Activated naive CD8-positive, alpha-beta T cell treated with anti-CD3 and anti-CD28 coated beads, Interleukin-2, amount 50 U/mL, for 24 hours (primary cell): ENCODE results near the gene RSPH6A.

Experiments used
- ATAC-seq: fragments of 150-1000 bp; cut with Tn5 transposase; one replicate; pipeline ENCODE4 v1.10.0; 2021
- DNase-seq: peaks from one replicate; pipeline ENCODE4 v3.0.0; 2021
- H3K27ac Mint-ChIP-seq: one replicate; pipeline ENCODE4 v1.8.0; 2021; ENCODE audit warnings: mild to moderate bottlenecking, mixed read lengths
- H3K27me3 Mint-ChIP-seq: one replicate; pipeline ENCODE4 v1.8.0; 2021; ENCODE audit warnings: mixed read lengths
- H3K36me3 Mint-ChIP-seq: one replicate; pipeline ENCODE4 v1.8.0; 2021; ENCODE audit warnings: low read depth, mixed read lengths
- H3K4me1 Mint-ChIP-seq: one replicate; pipeline ENCODE4 v1.8.0; 2021; ENCODE audit warnings: mixed read lengths
- H3K4me3 Mint-ChIP-seq: one replicate; pipeline ENCODE4 v1.8.0; 2021; ENCODE audit warnings: mild to moderate bottlenecking, moderate library complexity, mixed read lengths
- H3K9me3 Mint-ChIP-seq: one replicate; pipeline ENCODE4 v1.8.0; 2021; ENCODE audit warnings: mixed read lengths

The RSPH6A gene

DNA sequence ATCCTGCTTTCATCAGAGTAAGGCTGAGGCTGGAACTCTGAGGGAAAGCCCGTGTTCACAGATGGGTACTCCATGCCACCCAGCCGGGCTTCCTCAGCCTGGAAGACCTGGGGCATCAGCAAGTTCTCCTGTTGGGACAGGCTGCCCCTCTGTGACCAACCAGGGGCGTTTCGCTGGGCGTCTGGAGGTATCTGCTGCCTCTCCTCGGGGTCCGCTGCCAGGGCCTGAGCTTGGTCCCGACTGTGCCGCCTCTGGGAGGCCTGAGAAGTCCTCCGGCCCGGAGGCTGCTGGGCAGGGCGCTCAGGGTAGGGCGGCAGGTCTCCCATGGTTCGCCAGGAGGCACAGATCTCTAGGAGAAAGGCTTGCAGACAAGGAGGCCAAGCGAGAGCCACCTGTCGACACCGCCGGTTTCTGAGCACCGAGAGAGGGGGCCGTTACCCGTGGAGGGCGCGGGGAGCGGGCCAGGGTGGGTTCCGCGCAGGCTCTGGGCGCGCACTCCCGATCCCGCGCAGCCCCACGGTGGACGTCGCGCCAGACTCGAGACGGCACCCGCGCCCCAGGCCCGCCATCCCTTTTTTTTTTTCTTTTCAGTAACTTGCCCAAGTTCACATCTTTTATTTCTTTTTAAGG, at the start of gene RSPH6A:
Gene RSPH6A, minus strand, starts transcription at position 458 of the 630 bp plus-strand sequence. Its CDS starts 132 bp downstream, at position 326.
- H3K36me3 Mint-ChIP-seq = peaks cover 5% of the 10 kb centered on the region
- H3K27me3 Mint-ChIP-seq = peaks cover 9% of the 10 kb centered on the region
- H3K27ac Mint-ChIP-seq = peak within 1 kb of the TSS; percentile 14
- H3K4me1 Mint-ChIP-seq = peaks cover 8% of the 10 kb centered on the region
- no peak within 1 kb of the TSS for H3K4me3 Mint-ChIP-seq
- no peaks in the 10 kb centered on the region for H3K9me3 Mint-ChIP-seq
- no peak for DNase-seq
- ATAC-seq = no peak

DNA sequence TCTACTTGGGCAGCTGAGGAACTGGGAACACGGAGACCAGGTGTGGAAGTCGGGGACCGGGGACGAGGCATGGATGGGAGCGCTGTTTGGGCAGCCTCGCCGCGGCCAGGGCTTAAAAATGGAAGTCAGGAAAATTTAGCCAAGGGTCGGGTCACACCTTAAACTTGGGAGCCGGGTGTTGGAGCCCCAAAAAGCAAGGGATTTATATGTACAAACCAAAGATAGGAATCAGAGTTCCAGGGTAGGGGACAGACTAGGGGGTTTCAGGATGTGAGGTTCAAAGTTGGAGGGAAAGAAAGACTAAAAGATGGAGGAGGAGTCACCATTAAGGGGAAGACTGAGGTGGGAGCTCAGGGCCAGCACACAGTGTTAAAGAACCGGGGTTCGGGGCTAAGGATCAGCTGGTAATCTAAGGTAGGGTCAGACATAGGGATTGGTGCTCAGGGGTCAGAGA, 49.5 kb upstream of the RSPH6A start:
- peaks cover 5% of the 10 kb centered on the region for H3K36me3 Mint-ChIP-seq

DNA sequence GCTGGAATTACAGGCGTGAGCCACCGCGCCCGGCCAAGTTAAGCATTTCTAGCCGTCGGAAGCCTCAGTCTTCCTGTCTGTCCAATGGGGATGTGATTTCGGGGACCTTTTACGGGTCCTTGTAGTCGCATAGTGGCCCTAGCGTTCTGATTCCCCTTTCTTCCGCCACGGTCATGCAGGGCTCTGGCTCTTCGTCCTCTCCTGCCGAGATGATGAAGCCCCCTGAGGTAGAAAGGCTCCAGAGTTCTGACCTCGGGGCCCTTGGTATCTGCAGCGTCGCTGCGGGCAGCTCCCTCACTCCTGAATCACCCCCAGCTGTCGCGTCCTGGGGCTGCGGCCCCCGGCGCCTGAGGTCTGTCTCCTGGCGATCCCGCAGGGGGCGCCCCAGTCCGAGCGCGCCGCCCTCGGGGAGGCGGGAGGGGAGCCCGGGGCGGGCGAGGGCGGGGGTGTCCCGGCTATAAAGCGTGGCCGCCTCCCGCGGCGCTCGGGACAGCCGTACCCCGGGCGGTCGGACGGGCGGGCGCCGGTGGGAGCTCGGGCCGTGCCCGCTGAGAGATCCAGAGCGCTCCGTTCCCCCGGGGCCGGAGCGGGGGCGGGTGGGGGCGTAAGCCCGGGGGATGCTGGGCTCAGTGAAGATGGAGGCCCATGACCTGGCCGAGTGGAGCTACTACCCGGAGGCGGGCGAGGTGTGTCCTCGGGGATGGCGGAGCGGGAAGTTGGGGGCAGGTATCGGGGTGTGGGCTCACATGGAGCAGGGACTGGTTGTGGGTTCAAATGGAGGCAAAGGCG, 48.9 kb upstream of the RSPH6A start, which contains the start of gene FOXA3:
Gene FOXA3, plus strand, starts transcription at position 487 of the 789 bp plus-strand sequence. Its CDS starts 131 bp downstream, at position 618.
- peaks cover 31% of the 10 kb centered on the region for H3K4me1 Mint-ChIP-seq
- peak within 1 kb of the TSS; percentile 98 for H3K4me3 Mint-ChIP-seq
- peaks cover 27% of the 10 kb centered on the region for H3K27me3 Mint-ChIP-seq
- H3K9me3 Mint-ChIP-seq = no peaks in the 10 kb centered on the region
- H3K27ac Mint-ChIP-seq = peak within 1 kb of the TSS; percentile 99
- peaks cover 10% of the 10 kb centered on the region for H3K36me3 Mint-ChIP-seq
- ATAC-seq = peak; percentile 22
- DNase-seq = peak; percentile 75

More for the DNA sequence above, 49.5 kb upstream of the RSPH6A start:
- H3K9me3 Mint-ChIP-seq = no peaks in the 10 kb centered on the region
- H3K27me3 Mint-ChIP-seq = peaks cover 27% of the 10 kb centered on the region
- peaks cover 31% of the 10 kb centered on the region for H3K4me1 Mint-ChIP-seq
- no peak for ATAC-seq
- DNase-seq = no peak
- H3K27ac Mint-ChIP-seq = no peak overlapping the region
- H3K4me3 Mint-ChIP-seq = peak overlapping the region; percentile 59

DNA sequence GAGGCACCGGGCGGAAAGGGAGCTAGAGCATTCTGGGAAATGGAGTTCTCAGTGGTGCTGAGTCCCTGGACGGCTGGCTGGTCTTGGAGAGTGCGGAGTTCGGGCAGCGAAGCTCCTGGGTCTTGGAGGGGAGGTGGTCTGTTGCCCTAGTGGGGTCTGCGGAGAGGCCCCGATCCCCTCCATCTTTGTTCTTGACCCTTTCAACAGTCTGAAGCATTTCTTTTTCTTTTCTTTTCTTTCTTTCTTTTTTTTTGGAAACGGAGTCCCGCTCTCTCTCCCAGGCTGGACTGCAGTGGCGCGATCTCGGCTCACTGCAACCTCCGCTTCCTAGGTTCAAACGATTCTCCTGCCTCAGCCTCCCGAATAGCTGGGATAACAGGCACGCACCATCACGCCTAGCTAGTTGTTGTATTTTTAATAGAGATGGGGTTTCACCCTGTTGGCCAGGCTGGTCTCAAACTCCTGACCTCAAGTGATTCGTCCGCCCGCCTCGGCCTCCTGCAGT, 48.3 kb upstream of the RSPH6A start:
- Mint-ChIP-seq H3K4me3 (peak overlapping the region; percentile 98), H3K4me1 (peaks cover 31% of the 10 kb centered on the region)
- DNase-seq = no peak

DNA sequence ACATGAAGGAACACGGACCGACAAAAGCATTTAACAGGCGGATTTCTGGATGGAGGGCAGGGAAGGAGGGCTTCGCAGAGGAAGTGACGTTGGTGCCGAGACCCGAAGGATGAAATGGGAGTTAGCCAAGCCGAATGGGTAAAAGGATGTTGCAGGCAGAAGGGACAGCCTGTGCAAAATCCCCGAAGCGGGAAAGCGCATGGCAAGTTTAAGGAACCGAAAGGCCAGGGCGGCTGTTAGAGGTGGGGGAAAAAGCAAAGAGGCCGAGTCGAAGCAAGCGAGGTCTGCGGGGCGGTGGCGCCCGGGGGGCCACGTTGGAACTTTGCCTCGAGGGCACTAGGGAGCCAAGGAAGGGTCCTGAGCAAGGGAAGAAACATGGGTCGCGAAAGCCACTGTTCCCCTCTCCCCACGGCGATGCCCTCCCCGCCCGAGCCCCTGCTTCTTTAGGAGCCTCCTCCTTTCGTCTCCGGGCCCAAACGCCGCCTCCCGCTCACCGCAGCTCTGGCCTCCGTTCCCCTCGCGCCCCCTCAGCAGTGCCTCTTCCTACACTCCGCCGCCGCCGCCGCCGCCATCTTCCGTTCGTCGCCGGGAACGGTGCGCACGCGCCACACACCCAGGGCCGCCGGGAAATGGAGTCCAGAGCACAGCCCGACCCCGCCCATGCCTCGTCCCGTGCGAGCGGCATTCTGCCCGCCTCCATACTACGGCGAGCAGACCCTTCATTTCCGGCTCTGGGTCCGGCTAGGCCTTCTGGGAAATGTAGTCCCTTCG, 47.6 kb upstream of the RSPH6A start, which contains the start of gene SYMPK:
Gene SYMPK, minus strand, starts transcription at position 584 of the 771 bp plus-strand sequence. CDS start 8,652 bp downstream, outside the sequence.
- ATAC-seq (peak; percentile 96), DNase-seq (peak; percentile 99)
- Mint-ChIP-seq H3K27me3 (peaks cover 27% of the 10 kb centered on the region), H3K9me3 (no peaks in the 10 kb centered on the region), H3K4me3 (peak within 1 kb of the TSS; percentile 98), H3K27ac (peak within 1 kb of the TSS; percentile 99), H3K36me3 (peaks cover 20% of the 10 kb centered on the region), H3K4me1 (peaks cover 34% of the 10 kb centered on the region)

More for the DNA sequence above, 48.3 kb upstream of the RSPH6A start:
- peaks cover 14% of the 10 kb centered on the region for H3K36me3 Mint-ChIP-seq
- no peak for ATAC-seq
- H3K27ac Mint-ChIP-seq = peak overlapping the region; percentile 99
- H3K27me3 Mint-ChIP-seq = peaks cover 27% of the 10 kb centered on the region
- no peaks in the 10 kb centered on the region for H3K9me3 Mint-ChIP-seq

DNA sequence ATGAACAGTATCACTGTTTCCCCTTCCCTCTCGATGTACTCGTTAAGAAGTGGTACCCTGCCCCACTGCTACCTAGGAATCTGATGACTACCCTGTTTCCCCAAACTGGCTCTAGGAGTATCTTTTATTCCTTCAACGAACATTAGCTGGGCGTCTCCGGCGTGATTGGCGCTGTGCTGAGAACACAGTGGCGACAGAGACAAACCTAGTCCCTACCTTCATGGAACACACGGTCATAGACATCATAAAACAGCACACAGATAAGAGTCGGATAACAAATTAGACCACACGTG, 47.1 kb upstream of the RSPH6A start:
- H3K36me3 Mint-ChIP-seq = peaks cover 20% of the 10 kb centered on the region
- peaks cover 27% of the 10 kb centered on the region for H3K27me3 Mint-ChIP-seq

DNA sequence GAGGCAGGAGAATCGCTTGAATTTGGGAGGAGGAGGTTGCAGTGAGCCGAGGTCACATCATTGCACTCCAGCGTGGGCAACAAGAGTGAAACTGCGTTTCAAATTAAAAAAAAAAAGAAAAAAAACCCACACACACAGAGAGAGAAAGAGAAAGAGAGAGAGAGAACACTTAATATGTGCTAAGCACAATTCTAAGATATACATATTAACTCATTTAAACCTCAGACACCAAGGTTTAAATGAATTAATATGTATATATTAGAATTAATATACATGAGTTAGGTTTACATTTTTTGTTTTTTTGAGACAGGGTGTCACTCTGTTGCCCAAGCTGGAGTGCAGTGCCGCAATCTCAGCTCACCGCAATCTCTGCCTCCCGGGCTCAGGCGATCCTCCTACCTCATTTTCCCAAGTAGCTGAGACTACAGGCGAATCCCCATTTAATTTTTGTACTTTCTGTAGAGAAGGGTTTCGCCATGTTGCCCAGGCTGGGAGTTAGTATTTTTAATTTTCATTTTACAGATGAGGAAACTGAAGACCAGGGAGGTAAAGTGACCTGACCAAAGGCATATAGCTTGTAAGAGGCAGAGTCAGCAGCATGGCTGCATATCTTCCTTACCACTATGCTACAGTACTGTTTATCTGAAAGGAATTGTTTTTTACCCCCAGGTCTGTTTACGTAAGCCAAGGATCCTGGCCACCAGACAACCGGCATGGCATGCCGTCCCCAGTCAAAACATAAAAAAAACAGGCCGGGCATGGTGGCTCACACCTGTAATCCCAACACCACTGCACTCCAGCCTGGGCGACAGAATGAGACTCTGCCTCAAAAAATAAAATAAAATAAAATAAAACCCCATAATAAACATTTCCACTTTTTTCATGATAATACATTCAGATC, 45.5 kb upstream of the RSPH6A start:
- H3K27ac Mint-ChIP-seq = no peak overlapping the region
- DNase-seq = no peak
- H3K4me3 Mint-ChIP-seq = peak overlapping the region; percentile 6
- ATAC-seq = no peak
- peaks cover 23% of the 10 kb centered on the region for H3K36me3 Mint-ChIP-seq
- no peaks in the 10 kb centered on the region for H3K9me3 Mint-ChIP-seq
- peaks cover 34% of the 10 kb centered on the region for H3K4me1 Mint-ChIP-seq
- peaks cover 23% of the 10 kb centered on the region for H3K27me3 Mint-ChIP-seq

More for the DNA sequence above, 47.1 kb upstream of the RSPH6A start:
- Mint-ChIP-seq H3K9me3 (no peaks in the 10 kb centered on the region), H3K27ac (peak overlapping the region; percentile 99), H3K4me3 (peak overlapping the region; percentile 98), H3K4me1 (peaks cover 34% of the 10 kb centered on the region)
- no peak for ATAC-seq
- DNase-seq = no peak

DNA sequence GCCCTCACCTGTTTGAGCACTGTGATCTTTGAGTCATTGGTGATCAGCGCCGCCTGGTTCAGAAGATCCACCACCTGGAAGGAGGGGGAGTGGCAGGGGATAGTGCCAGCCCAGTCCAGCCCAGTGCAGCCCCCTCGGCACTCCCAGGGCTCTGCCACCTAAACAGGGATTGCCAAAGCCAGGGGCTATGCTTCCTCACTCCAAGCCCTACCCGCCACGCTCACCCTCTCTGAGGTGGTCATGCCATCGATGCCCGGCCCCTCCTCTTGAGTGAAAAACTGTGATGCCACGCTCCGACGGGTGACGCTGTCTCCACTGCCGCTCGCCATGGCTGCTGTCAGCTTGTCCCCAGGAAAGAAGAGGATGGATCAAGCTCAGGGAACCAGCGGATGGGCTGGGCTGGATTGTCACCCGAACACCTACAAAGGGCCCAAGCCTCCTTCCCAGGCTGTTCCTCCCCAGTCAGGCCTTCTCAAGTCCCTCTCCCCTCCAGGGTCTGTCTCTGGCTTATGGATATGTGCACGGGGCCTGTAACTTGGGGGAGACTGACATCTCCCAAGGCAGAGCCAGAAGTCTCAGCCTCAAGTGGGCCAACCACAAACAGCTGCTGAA, 39.2 kb upstream of the RSPH6A start:
- H3K27me3 Mint-ChIP-seq = no peaks in the 10 kb centered on the region
- no peak for DNase-seq
- peaks cover 49% of the 10 kb centered on the region for H3K36me3 Mint-ChIP-seq
- no peaks in the 10 kb centered on the region for H3K9me3 Mint-ChIP-seq
- H3K4me3 Mint-ChIP-seq = no peak overlapping the region
- H3K27ac Mint-ChIP-seq = no peak overlapping the region
- ATAC-seq = no peak
- peaks cover 3% of the 10 kb centered on the region for H3K4me1 Mint-ChIP-seq

DNA sequence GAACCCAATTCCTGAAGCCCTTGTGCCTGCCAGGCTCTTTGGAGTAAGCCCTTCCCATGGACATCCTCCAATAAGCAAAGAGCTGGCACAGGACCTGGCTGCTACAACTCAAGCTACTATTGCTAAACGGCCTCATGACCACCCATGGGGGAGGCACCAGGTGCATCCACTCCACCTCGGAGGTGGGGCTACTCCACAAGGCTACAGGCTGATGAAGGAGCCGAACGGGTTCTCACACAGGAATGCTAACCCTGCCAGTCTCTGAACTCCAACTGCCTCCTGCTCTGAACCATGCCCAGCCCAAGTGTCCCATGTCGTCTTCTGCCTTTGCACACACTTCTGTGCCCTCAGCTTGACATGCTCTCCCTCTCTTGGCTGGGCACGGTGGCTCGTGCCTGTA, 37.9 kb upstream of the RSPH6A start:
- no peaks in the 10 kb centered on the region for H3K9me3 Mint-ChIP-seq
- H3K27me3 Mint-ChIP-seq = no peaks in the 10 kb centered on the region
- H3K27ac Mint-ChIP-seq = no peak overlapping the region
- H3K4me3 Mint-ChIP-seq = no peak overlapping the region
- peaks cover 44% of the 10 kb centered on the region for H3K36me3 Mint-ChIP-seq
- ATAC-seq = no peak
- no peaks in the 10 kb centered on the region for H3K4me1 Mint-ChIP-seq
- no peak for DNase-seq

DNA sequence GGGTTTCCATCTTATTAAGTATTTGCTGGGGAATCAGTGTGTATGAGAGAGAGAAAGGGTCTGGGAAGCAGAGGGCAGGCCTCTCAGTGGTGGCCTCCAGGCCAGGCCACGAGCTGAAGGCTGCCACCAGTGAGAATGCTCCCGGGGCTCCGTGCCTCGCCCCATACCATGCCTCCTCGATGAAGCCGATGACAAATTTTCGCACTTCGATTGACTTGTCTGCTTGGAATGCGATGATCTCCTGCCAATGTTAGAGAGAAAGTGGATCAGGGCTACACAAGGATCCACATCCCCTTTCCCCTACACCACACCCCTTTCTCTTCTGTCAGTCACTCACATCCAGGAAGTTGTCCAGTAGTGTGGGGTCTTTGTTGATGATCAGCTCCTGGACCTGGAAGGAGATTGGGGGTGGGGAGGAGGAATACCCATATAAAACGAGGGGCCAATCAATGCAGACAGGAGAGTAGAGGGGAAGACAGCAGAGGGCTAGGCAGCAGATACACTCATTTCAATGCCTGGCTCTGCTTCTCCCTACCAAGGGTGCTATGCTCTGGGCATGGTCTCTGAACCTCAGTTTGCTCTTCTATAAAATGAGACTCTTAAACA, 37.1 kb upstream of the RSPH6A start:
- Mint-ChIP-seq H3K4me3 (no peak overlapping the region), H3K27me3 (no peaks in the 10 kb centered on the region), H3K36me3 (peaks cover 46% of the 10 kb centered on the region), H3K4me1 (no peaks in the 10 kb centered on the region), H3K9me3 (no peaks in the 10 kb centered on the region), H3K27ac (no peak overlapping the region)
- DNase-seq = no peak
- ATAC-seq = no peak

DNA sequence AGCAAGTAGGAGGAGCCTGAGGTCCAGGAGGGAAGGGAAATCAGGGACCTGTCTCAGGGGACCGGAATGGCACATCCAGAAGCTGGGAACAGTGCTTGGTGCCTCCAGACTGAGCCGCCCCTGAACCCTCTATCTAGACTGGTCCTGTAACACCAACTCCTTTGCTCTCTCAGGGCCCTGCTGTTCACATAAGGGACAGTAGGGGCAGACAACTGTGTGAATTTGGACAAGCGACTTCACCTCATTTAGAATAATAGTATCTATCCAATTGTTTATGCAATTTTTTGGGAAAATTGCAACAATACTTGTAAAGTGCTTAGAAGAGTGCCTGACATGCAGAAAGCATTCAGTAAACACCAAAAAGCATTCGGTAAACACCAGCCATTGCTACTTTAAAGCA, 33.8 kb upstream of the RSPH6A start:
- no peak for DNase-seq
- ATAC-seq = no peak

DNA sequence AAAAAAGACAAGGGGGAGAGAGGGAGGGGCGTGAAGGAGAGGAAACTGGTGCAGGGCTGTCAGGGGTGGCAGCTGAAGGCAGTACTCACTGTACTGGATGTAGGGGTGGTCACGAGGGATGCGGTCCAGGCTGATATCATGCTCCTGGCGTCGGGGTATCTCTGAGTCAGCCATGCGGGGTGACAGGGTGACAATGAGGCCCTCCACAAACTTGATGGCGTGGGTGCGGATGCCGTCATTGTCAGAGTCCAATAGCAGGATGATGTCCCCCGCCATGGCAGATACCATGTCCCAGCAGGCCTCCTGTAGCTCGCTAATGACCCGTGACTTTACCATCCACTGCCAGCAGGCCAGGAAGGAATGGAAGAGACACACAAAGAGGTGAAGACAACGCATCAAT, 32.6 kb upstream of the RSPH6A start:
- no peak for DNase-seq
- Mint-ChIP-seq H3K36me3 (peaks cover 58% of the 10 kb centered on the region), H3K27ac (no peak overlapping the region), H3K4me1 (no peaks in the 10 kb centered on the region), H3K9me3 (no peaks in the 10 kb centered on the region), H3K27me3 (no peaks in the 10 kb centered on the region), H3K4me3 (no peak overlapping the region)
- no peak for ATAC-seq

More for the DNA sequence above, 33.8 kb upstream of the RSPH6A start:
- H3K4me3 Mint-ChIP-seq = no peak overlapping the region
- H3K4me1 Mint-ChIP-seq = no peaks in the 10 kb centered on the region
- H3K27me3 Mint-ChIP-seq = no peaks in the 10 kb centered on the region
- no peaks in the 10 kb centered on the region for H3K9me3 Mint-ChIP-seq
- no peak overlapping the region for H3K27ac Mint-ChIP-seq
- peaks cover 54% of the 10 kb centered on the region for H3K36me3 Mint-ChIP-seq

DNA sequence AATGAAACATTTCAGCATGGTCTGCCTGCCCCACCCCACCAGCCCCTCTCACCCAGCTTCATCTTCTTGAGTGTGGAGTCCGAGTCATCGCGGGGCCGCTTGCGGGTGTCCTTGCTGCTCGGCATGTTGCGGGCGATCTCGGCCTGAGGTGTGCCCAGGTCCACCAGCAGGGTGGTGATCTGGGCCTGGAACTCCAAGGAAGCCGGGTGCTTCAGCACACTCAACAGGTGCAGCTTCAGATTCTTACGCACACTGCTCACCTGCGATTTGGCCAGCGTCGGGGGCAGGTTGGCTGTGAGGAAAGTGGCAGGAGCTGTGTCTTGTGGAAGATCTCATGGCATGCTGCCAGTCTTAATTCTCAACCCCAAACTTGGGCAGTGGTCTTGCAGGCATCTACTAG, 27.1 kb upstream of the RSPH6A start:
- Mint-ChIP-seq H3K27ac (no peak overlapping the region), H3K27me3 (no peaks in the 10 kb centered on the region), H3K4me3 (no peak overlapping the region), H3K4me1 (no peaks in the 10 kb centered on the region), H3K36me3 (peaks cover 69% of the 10 kb centered on the region), H3K9me3 (no peaks in the 10 kb centered on the region)
- DNase-seq (no peak), ATAC-seq (no peak)
